SK-MEL-5 (cell line): ENCODE data around the gene FERMT3. TPM values are rescaled to one million over a fixed set of nuclear protein-coding genes. Genes with fewer than 3 reads are reported as not detected.
A peak's percentile ranks its signal among the peaks of the same experiment; 100 is the strongest.

Experiments used
- DNase-seq: peaks from one replicate; pipeline ENCODE4 v3.0.0-alpha.2; 2016; ENCODE audit warnings: low read depth, low spot score
- in situ Hi-C: cut with HindIII; loops from 2 replicates; pipeline ENCODE4 v1.10.0; 2016; ENCODE audit warnings: low sequenced_read_pairs, high pct_unique_total_duplicates, low pct_unique_long_range_greater_than_20kb
- total RNA-seq: library from RNA; depleted of rRNA; stranded (reverse); fragments of >200 nt; shearing (Covaris generic); gene quantifications from 2 replicates; pipeline ENCODE4 v1.2.3, GENCODE V29; 2014; rRNA removed

The FERMT3 gene
- total RNA-seq, 1 experiment from 2014 or later = 0.13 TPM

- DNase-seq = no peak
- in situ Hi-C loops = no loop called here
Observed at GRCh38 chr11:64265176-64266160, 58.9 kb downstream of the FERMT3 start.

GRCh38 chr11:64266339-64266738 is 59.8 kb downstream of the FERMT3 start:
- no peak for DNase-seq
- in situ Hi-C loops = no loop called here

GRCh38 chr11:64267207-64267945 is 60.9 kb downstream of the FERMT3 start:
- no peak for DNase-seq
- in situ Hi-C loops = no loop called here

GRCh38 chr11:64268025-64268892 is 61.7 kb downstream of the FERMT3 start:
- in situ Hi-C loops = no loop called here
- no peak for DNase-seq

GRCh38 chr11:64268893-64269539 is 62.5 kb downstream of the FERMT3 start:
- in situ Hi-C loops = no loop called here
- no peak for DNase-seq

GRCh38 chr11:64269540-64270220 is 63.2 kb downstream of the FERMT3 start:
- DNase-seq = peak; percentile 99
- in situ Hi-C loops = no loop called here

Other genes with a start within 250 kb of the FERMT3 start
- gene COX8A, start 232.1 kb upstream of the FERMT3 start, total RNA-seq = 583 and 585 TPM in 2 replicates
- gene OTUB1, start 220.3 kb upstream of the FERMT3 start, total RNA-seq = 37.3 and 39.2 TPM in 2 replicates
- not detected in 2 replicates for gene FLRT1, start 170.8 kb upstream of the FERMT3 start, total RNA-seq
- gene MACROD1, start 40.6 kb upstream of the FERMT3 start, total RNA-seq = 15.0 and 15.7 TPM in 2 replicates
- gene STIP1, start 20.6 kb upstream of the FERMT3 start, total RNA-seq = 218 and 248 TPM in 2 replicates
- 30.7 and 35.6 TPM in 2 replicates for gene TRPT1, start 19.5 kb downstream of the FERMT3 start, total RNA-seq
- 50.4 and 52.1 TPM in 2 replicates for gene NUDT22, start 19.6 kb downstream of the FERMT3 start, total RNA-seq
- gene DNAJC4, start 23.8 kb downstream of the FERMT3 start, total RNA-seq = 4.3 and 6.5 TPM in 2 replicates
- 37.3 and 40.1 TPM in 2 replicates for gene VEGFB, start 27.9 kb downstream of the FERMT3 start, total RNA-seq
- gene FKBP2, start 34.4 kb downstream of the FERMT3 start, total RNA-seq = 78.1 and 107 TPM in 2 replicates
- 138 and 162 TPM in 2 replicates for gene PPP1R14B, start 40.2 kb downstream of the FERMT3 start, total RNA-seq
- gene PLCB3, start 44.8 kb downstream of the FERMT3 start, total RNA-seq = 10.4 and 12.1 TPM in 2 replicates
- 18.7 and 19.3 TPM in 2 replicates for gene BAD, start 77.9 kb downstream of the FERMT3 start, total RNA-seq
- 7.9 TPM in 2 replicates for gene GPR137, start 79.1 kb downstream of the FERMT3 start, total RNA-seq
- gene KCNK4, start 84.6 kb downstream of the FERMT3 start, total RNA-seq = not detected in 2 replicates
- 0.45 TPM in 1 of 2 replicates, not detected in the other for gene CATSPERZ, start 93.6 kb downstream of the FERMT3 start, total RNA-seq
- gene ESRRA, start 98.8 kb downstream of the FERMT3 start, total RNA-seq = 48.4 and 56.1 TPM in 2 replicates
- gene TRMT112, start 110.8 kb downstream of the FERMT3 start, total RNA-seq = 113 and 127 TPM in 2 replicates
- gene PRDX5, start 111.4 kb downstream of the FERMT3 start, total RNA-seq = 206 and 215 TPM in 2 replicates
- 1.3 and 2.0 TPM in 2 replicates for gene CCDC88B, start 133.5 kb downstream of the FERMT3 start, total RNA-seq
- 40.3 and 42.0 TPM in 2 replicates for gene RPS6KA4, start 152.4 kb downstream of the FERMT3 start, total RNA-seq